ENCODE data around the gene RASSF5. TPM values are rescaled to one million over a fixed set of nuclear protein-coding genes. Genes with fewer than 3 reads are reported as not detected.

Gene RASSF5
- total and polyA plus RNA-seq, 9 of the 15 experiments (the other 6 are each of a cell fraction or from before 2014, with no cell fraction given) = 6.1 to 41.0 (median 25.2) TPM

DNA sequence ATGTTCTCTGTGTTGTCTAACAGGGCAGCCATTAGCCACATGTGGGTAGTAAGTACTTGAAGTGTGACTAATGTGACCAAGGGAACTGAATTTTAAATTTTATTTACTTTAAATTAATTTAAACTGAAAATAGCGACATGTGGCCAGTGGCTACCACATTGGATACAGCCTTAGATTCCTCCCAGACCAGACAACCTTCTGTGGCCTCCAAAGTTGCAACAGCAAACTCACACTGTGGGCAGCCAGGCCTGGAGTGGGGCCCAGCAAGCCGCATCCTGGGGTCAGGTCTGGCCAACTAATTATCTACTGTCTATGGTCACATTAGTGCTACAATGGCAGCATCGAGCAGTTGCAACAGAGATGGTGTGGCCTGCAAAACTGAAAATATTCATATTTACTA is 93.2 kb downstream of the RASSF5 start (continued):
- no peak for TF ChIP-seq ZFP30 (CRISPR knock-in tag; IDR thresholded peaks at IDR 0.05; ENCODE audit: borderline replicate concordance)
- TF ChIP-seq, protein P1, sequence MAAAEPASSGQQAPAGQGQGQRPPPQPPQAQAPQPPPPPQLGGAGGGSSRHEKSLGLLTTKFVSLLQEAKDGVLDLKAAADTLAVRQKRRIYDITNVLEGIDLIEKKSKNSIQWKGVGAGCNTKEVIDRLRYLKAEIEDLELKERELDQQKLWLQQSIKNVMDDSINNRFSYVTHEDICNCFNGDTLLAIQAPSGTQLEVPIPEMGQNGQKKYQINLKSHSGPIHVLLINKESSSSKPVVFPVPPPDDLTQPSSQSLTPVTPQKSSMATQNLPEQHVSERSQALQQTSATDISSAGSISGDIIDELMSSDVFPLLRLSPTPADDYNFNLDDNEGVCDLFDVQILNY (CRISPR knock-in tag; IDR thresholded peaks at IDR 0.05) = no peak

DNA sequence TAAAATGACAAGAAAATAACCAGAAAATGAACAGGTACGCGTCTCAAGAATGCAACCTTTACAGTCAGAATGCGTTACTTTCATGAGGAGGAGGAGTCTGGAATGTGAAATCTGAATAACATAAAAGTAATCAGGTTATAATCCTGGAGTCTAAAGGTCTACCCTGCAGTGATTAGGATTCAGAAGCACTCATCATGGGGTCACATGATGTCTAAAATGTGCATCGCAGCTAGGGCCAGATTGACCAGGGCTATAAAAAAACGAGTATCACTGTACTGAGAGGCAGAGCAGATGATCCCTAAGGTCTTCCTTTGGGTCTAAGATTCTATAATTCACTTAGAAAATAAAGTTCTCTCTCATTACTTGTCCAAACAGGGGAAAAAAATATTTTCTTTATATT is 97.5 kb downstream of the RASSF5 start:
- POLR2A ChIA-PET = no interaction called here
- no peaks in the 10 kb centered on the region for H4K20me1 ChIP-seq (replicated peaks; ENCODE audit: control insufficient read depth, insufficient read depth, low read length)
- H3K4me1 ChIP-seq (replicated peaks in 1 of 2; ENCODE audit: control insufficient read depth in 2 of 2, insufficient read depth in 2 of 2, low read length in 2 of 2) = no peaks in the 10 kb centered on the region
- H3K9me3 ChIP-seq (replicated peaks; ENCODE audit: control insufficient read depth, insufficient read depth, low read depth, low read length) = no peaks in the 10 kb centered on the region
- H3K36me3 ChIP-seq (ENCODE audit: control insufficient read depth, insufficient read depth, low read length) = peaks cover 87% of the 10 kb centered on the region
- no TSS peak for BruUV-seq (replicated peaks)
- H3K9me1 ChIP-seq (ENCODE audit: control insufficient read depth, insufficient read depth, low read length) = no peaks in the 10 kb centered on the region
- ATAC-seq = no peak
- CTCF ChIA-PET (ENCODE audit: low intra/inter-chr PET ratio) = interaction anchor here (1.3 kb wide), 1 partner anchor 60 kb away, joined by 3 read pairs; no protein-coding TSS in a partner anchor
- in situ Hi-C loops (cut with MboI) (loop anchor here (25.0 kb wide), 2 partner anchors 307 to 907 kb away; partner anchors contain the start of gene FCMR), intact Hi-C loops (cut with micrococcal nuclease) (loop anchor here (5.0 kb wide), 2 partner anchors 202 to 377 kb away; no protein-coding TSS in a partner anchor)
- no peak overlapping the region for H3K27ac ChIP-seq (ENCODE audit: extremely low read depth, low read depth, low read length)
- no peak overlapping the region for H2AFZ ChIP-seq (ENCODE audit: low read depth, low read length)
- no peak for FAIRE-seq
- no peak overlapping the region for H3K9ac ChIP-seq (ENCODE audit: insufficient read depth in 1 of 2, low read depth in 2 of 2, low read length in 2 of 2)
- no peaks in the 10 kb centered on the region for H3K79me2 ChIP-seq (ENCODE audit: control insufficient read depth, insufficient read depth, low read length)
- no peak for DNase-seq (ENCODE audit: extremely low read depth in 1 of 4, low spot score in 3 of 4)
- no peaks in the 10 kb centered on the region for H3K27me3 ChIP-seq (ENCODE audit: control insufficient read depth in 2 of 2, insufficient read depth in 2 of 2, low read length in 2 of 2)
- H3K4me2 ChIP-seq (ENCODE audit: insufficient read depth, low read length) = no peak overlapping the region
- no peak for TF ChIP-seq HMG20A (CRISPR knock-in tag; conservative IDR thresholded peaks at IDR 0.05)
- TF ChIP-seq, protein P2, sequence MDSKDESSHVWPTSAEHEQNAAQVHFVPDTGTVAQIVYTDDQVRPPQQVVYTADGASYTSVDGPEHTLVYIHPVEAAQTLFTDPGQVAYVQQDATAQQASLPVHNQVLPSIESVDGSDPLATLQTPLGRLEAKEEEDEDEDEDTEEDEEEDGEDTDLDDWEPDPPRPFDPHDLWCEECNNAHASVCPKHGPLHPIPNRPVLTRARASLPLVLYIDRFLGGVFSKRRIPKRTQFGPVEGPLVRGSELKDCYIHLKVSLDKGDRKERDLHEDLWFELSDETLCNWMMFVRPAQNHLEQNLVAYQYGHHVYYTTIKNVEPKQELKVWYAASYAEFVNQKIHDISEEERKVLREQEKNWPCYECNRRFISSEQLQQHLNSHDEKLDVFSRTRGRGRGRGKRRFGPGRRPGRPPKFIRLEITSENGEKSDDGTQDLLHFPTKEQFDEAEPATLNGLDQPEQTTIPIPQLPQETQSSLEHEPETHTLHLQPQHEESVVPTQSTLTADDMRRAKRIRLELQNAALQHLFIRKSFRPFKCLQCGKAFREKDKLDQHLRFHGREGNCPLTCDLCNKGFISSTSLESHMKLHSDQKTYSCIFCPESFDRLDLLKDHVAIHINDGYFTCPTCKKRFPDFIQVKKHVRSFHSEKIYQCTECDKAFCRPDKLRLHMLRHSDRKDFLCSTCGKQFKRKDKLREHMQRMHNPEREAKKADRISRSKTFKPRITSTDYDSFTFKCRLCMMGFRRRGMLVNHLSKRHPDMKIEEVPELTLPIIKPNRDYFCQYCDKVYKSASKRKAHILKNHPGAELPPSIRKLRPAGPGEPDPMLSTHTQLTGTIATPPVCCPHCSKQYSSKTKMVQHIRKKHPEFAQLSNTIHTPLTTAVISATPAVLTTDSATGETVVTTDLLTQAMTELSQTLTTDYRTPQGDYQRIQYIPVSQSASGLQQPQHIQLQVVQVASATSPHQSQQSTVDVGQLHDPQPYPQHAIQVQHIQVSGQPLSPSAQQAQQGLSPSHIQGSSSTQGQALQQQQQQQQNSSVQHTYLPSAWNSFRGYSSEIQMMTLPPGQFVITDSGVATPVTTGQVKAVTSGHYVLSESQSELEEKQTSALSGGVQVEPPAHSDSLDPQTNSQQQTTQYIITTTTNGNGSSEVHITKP (IDR thresholded peaks at IDR 0.05; ENCODE audit: partially characterized antibody) = no peak
- TF ChIP-seq MECOM (CRISPR knock-in tag; IDR thresholded peaks at IDR 0.05) = no peak
- TF ChIP-seq ARID2 (IDR thresholded peaks at IDR 0.05) = no peak
- TF ChIP-seq, protein P3, sequence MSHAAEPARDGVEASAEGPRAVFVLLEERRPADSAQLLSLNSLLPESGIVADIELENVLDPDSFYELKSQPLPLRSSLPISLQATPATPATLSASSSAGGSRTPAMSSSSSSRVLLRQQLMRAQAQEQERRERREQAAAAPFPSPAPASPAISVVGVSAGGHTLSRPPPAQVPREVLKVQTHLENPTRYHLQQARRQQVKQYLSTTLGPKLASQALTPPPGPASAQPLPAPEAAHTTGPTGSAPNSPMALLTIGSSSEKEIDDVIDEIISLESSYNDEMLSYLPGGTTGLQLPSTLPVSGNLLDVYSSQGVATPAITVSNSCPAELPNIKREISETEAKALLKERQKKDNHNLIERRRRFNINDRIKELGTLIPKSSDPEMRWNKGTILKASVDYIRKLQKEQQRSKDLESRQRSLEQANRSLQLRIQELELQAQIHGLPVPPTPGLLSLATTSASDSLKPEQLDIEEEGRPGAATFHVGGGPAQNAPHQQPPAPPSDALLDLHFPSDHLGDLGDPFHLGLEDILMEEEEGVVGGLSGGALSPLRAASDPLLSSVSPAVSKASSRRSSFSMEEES (CRISPR knock-in tag; IDR thresholded peaks at IDR 0.05) = peak; percentile 67
- no peak for TF ChIP-seq LEF1 (IDR thresholded peaks at IDR 0.05)
- no peak for TF ChIP-seq TBP (optimal IDR thresholded peaks at IDR 0.05; ENCODE audit: low read depth, low read length)
- no peak overlapping the region for H3K4me3 ChIP-seq
- WGBS (ENCODE audit: insufficient coverage, low coverage, missing lambda C conversion rate) = 93% methylated on average over 5 of the region's 5 CpGs

All from K562 (cell line).